Activated CD4-positive, alpha-beta memory T cell treated with anti-CD3 and anti-CD28 coated beads for 36 hours (primary cell): Measurements from ENCODE around the gene CEP162. TPM values are rescaled to one million over a fixed set of nuclear protein-coding genes. Genes with fewer than 3 reads are reported as not detected.
"Not testable (repeated sequence)": the region's sequence is repeated elsewhere in the genome, so short reads cannot be mapped to it uniquely, and the experiment has no call there.

Experiments used
- CTCF ChIA-PET: fragments of 350-600 bp; sonication (Branson Sonifier 250); formaldehyde crosslinking; loops from one replicate; lab custom pipeline; 2021; ENCODE audit warnings: antibody characterized with exemption, inconsistent platforms; lab: Charles Lee
- POLR2A ChIA-PET: fragments of 350-600 bp; sonication (Branson Sonifier 250); formaldehyde crosslinking; loops from one replicate; lab custom pipeline; 2021; ENCODE audit warnings: antibody characterized with exemption; lab: Charles Lee
- DNase-seq: peaks from one replicate; pipeline ENCODE4 v3.0.0-alpha.2; 2020
- H3K27ac Mint-ChIP-seq: one replicate; pipeline ENCODE4 v1.8.0; 2021; ENCODE audit warnings: mixed read lengths
- H3K27me3 Mint-ChIP-seq: one replicate; pipeline ENCODE4 v1.8.0; 2021; ENCODE audit warnings: mixed read lengths
- H3K36me3 Mint-ChIP-seq: one replicate; pipeline ENCODE4 v1.8.0; 2021; ENCODE audit warnings: mixed read lengths
- H3K4me1 Mint-ChIP-seq: one replicate; pipeline ENCODE4 v1.8.0; 2021; ENCODE audit warnings: low read depth, mixed read lengths
- H3K4me3 Mint-ChIP-seq: one replicate; pipeline ENCODE4 v1.8.0; 2021; ENCODE audit warnings: mild to moderate bottlenecking, mixed read lengths
- H3K9me3 Mint-ChIP-seq: one replicate; pipeline ENCODE4 v1.8.0; 2021; ENCODE audit warnings: mixed read lengths
- intact Hi-C: fragments of 100-400 bp; cut with micrococcal nuclease; formaldehyde crosslinking; loops from one replicate; pipeline ENCODE4 v1.15.1; 2023
- total RNA-seq, 2 experiments: library from RNA; stranded (reverse); gene quantifications; one replicate each; pipeline ENCODE4 v1.2.3, GENCODE V29; 2021

Gene CEP162
- total RNA-seq, 2 experiments from 2014 or later = 5.4 to 6.3 TPM

GRCh38 chr6:84105215-84105924, 122.1 kb downstream of the CEP162 start:
- POLR2A ChIA-PET, DNase-seq, CTCF ChIA-PET, H3K9me3 Mint-ChIP-seq, intact Hi-C loops, H3K4me1 Mint-ChIP-seq, H3K4me3 Mint-ChIP-seq, H3K36me3 Mint-ChIP-seq, H3K27ac Mint-ChIP-seq: not testable (repeated sequence)
- H3K27me3 Mint-ChIP-seq = peaks cover 12% of the 10 kb centered on the region

DNA sequence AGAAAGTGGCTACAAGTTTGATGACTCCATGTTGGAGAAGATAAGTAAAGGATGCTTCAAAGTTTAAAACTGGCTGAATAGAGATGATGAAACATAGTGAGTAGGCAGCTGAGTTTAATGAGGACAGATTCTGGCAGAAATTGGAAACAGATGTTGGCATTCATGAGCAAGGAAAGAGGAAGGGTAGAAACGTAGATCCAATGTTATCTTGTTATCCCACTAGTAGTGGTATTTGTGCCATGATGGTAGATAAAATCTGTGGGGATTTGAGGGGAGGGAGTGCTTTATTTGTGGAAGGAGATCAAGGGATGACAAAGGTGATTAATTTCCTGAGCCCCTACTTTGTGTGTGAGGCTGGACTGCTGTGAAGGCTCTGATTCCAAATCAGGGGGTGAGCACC, 124.4 kb downstream of the CEP162 start:
- Mint-ChIP-seq H3K9me3 (no peaks in the 10 kb centered on the region), H3K27ac (no peak overlapping the region), H3K4me3 (no peak overlapping the region), H3K27me3 (peaks cover 12% of the 10 kb centered on the region), H3K36me3 (no peaks in the 10 kb centered on the region), H3K4me1 (no peaks in the 10 kb centered on the region)
- CTCF ChIA-PET = no interaction called here
- DNase-seq = no peak
- intact Hi-C loops = no loop called here
- POLR2A ChIA-PET = no interaction called here

DNA sequence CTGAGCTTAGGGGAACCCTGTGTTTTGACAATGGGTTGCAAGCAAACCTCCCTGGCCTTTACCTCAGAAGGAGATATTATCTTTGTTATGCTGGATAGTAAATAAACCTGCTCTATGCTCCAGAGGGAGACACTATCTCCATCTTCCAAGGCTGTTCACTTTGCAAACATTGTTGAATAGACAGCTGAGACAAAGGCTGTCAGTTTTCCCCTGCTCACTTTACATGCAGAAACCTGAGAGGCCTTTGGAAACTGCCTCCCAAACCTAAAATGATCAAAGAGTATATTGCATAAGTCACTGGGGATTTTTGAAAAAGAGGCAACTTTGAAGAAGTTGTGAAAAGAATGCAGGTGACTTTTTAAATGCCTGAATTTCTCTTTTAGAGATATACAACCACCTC, 132.3 kb downstream of the CEP162 start:
- H3K4me3 Mint-ChIP-seq = no peak overlapping the region
- H3K27me3 Mint-ChIP-seq = peaks cover under 1% of the 10 kb centered on the region
- CTCF ChIA-PET = interaction anchor here (0.6 kb wide), 1 partner anchor 10 kb away, joined by 3 read pairs; no protein-coding TSS in a partner anchor
- no peaks in the 10 kb centered on the region for H3K9me3 Mint-ChIP-seq
- POLR2A ChIA-PET = no interaction called here
- H3K36me3 Mint-ChIP-seq = no peaks in the 10 kb centered on the region
- intact Hi-C loops = no loop called here
- H3K4me1 Mint-ChIP-seq = no peaks in the 10 kb centered on the region
- no peak overlapping the region for H3K27ac Mint-ChIP-seq
- no peak for DNase-seq

- H3K36me3 Mint-ChIP-seq = no peaks in the 10 kb centered on the region
- H3K9me3 Mint-ChIP-seq = no peaks in the 10 kb centered on the region
- no peak overlapping the region for H3K27ac Mint-ChIP-seq
- no peaks in the 10 kb centered on the region for H3K4me1 Mint-ChIP-seq
- peaks cover 2% of the 10 kb centered on the region for H3K27me3 Mint-ChIP-seq
- no peak overlapping the region for H3K4me3 Mint-ChIP-seq
- POLR2A ChIA-PET = no interaction called here
- CTCF ChIA-PET = no interaction called here
- no peak for DNase-seq
- intact Hi-C loops = no loop called here
Measured at GRCh38 chr6:84093441-84094435, 133.7 kb downstream of the CEP162 start.

GRCh38 chr6:84089552-84089951, 137.9 kb downstream of the CEP162 start:
- H3K4me3 Mint-ChIP-seq = no peak overlapping the region
- no peak overlapping the region for H3K27ac Mint-ChIP-seq
- POLR2A ChIA-PET = no interaction called here
- H3K27me3 Mint-ChIP-seq = peaks cover 7% of the 10 kb centered on the region
- no peaks in the 10 kb centered on the region for H3K36me3 Mint-ChIP-seq
- CTCF ChIA-PET = no interaction called here
- DNase-seq = no peak
- no peaks in the 10 kb centered on the region for H3K9me3 Mint-ChIP-seq
- H3K4me1 Mint-ChIP-seq = no peaks in the 10 kb centered on the region
- intact Hi-C loops = no loop called here

- H3K36me3 Mint-ChIP-seq = no peaks in the 10 kb centered on the region
- H3K9me3 Mint-ChIP-seq = no peaks in the 10 kb centered on the region
- no peaks in the 10 kb centered on the region for H3K4me1 Mint-ChIP-seq
- peaks cover 7% of the 10 kb centered on the region for H3K27me3 Mint-ChIP-seq
- no peak overlapping the region for H3K27ac Mint-ChIP-seq
- intact Hi-C loops = no loop called here
- POLR2A ChIA-PET = no interaction called here
- H3K4me3 Mint-ChIP-seq = no peak overlapping the region
- CTCF ChIA-PET = no interaction called here
- no peak for DNase-seq
Measured at GRCh38 chr6:84089081-84089480, 138.4 kb downstream of the CEP162 start.

DNA sequence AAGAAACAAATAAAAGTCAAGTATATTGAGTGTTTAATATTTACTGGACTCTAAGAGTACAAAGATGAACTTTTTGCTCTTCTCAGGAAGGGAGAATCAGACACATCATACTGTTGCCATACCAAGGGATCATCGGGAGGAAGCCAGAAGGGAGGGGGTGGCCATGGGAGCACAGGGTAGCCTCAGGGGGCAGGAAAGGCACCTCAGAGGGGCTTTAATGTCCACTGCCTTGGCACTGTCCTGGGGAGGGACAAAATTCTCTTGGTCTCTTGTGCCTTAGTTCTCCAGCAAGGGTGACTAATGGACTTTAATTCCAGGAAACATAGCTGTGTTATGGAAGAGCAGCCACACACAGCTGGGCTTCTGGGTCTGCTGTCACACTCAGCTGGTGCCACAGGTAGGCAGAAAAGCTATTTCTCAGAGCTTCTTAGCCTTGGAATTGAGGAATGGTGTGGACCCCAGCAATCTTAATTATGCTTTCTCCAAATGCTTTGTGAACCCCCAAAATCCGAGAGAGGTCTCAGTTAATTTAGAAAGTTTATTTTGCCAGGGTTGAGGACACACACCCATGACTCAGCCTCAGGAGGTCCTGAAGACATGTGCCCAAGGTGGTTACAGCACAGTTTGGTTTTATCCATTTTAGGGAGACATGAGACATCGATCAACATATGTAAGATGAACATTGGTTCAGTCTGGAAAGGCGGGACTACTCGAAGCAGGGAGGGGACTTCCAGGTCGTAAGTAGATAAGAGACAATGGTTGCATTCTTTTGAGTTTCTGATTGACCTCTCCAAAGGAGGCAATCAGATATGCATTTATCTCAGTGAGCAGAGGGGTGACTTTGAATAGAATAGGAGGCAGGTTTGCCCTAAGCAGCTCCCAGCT, 140.7 kb downstream of the CEP162 start:
- Mint-ChIP-seq H3K4me3 (no peak overlapping the region), H3K27ac (no peak overlapping the region), H3K4me1 (no peaks in the 10 kb centered on the region), H3K36me3 (no peaks in the 10 kb centered on the region), H3K9me3 (no peaks in the 10 kb centered on the region), H3K27me3 (peaks cover 7% of the 10 kb centered on the region)
- ChIA-PET CTCF (no interaction called here), POLR2A (no interaction called here)
- DNase-seq = no peak
- intact Hi-C loops = no loop called here

GRCh38 chr6:84086056-84086455, 141.4 kb downstream of the CEP162 start:
- POLR2A ChIA-PET = no interaction called here
- CTCF ChIA-PET = no interaction called here
- H3K27me3 Mint-ChIP-seq = peaks cover 7% of the 10 kb centered on the region
- DNase-seq = no peak
- H3K27ac Mint-ChIP-seq = no peak overlapping the region
- H3K4me3 Mint-ChIP-seq = no peak overlapping the region
- no peaks in the 10 kb centered on the region for H3K9me3 Mint-ChIP-seq
- intact Hi-C loops = no loop called here
- no peaks in the 10 kb centered on the region for H3K36me3 Mint-ChIP-seq
- H3K4me1 Mint-ChIP-seq = no peaks in the 10 kb centered on the region

GRCh38 chr6:84084705-84085104, 142.7 kb downstream of the CEP162 start:
- CTCF ChIA-PET = interaction anchor here (0.7 kb wide), 1 partner anchor 11 kb away, joined by 3 read pairs; no protein-coding TSS in a partner anchor
- H3K27ac Mint-ChIP-seq, H3K4me3 Mint-ChIP-seq, intact Hi-C loops, H3K9me3 Mint-ChIP-seq, DNase-seq, H3K27me3 Mint-ChIP-seq, H3K4me1 Mint-ChIP-seq, H3K36me3 Mint-ChIP-seq, POLR2A ChIA-PET: not testable (repeated sequence)

GRCh38 chr6:84082689-84083265, 144.7 kb downstream of the CEP162 start:
- no peaks in the 10 kb centered on the region for H3K4me1 Mint-ChIP-seq
- H3K36me3 Mint-ChIP-seq = no peaks in the 10 kb centered on the region
- no peaks in the 10 kb centered on the region for H3K9me3 Mint-ChIP-seq
- ChIA-PET POLR2A (no interaction called here), CTCF (no interaction called here)
- intact Hi-C loops = no loop called here
- H3K27me3 Mint-ChIP-seq = peaks cover 2% of the 10 kb centered on the region
- no peak for DNase-seq
- H3K4me3 Mint-ChIP-seq = no peak overlapping the region
- H3K27ac Mint-ChIP-seq = no peak overlapping the region

DNA sequence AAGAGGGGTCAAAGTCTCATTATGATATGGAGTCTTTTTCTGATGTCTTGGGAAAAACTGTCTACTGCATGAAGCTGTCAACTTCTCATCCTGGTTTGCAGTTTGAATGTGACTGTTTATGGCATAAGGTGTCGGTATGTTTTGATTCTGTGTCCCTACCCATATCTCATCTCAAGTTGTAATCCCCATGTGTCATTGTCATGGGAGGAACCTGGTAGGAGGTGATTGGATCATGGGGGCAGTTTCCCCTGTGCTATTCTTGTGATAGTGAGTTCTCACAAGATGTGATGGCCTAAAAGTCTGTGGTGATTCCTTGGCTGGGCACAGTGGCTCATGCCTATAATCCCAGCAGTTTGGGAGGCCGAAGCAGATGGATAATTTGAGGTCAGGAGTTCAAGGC, 146.2 kb downstream of the CEP162 start:
- intact Hi-C loops = no loop called here

More for the DNA sequence above, 146.2 kb downstream of the CEP162 start:
- no peak overlapping the region for H3K27ac Mint-ChIP-seq
- DNase-seq = no peak
- peaks cover 2% of the 10 kb centered on the region for H3K27me3 Mint-ChIP-seq
- no peak overlapping the region for H3K4me3 Mint-ChIP-seq
- ChIA-PET CTCF (no interaction called here), POLR2A (no interaction called here)
- no peaks in the 10 kb centered on the region for H3K4me1 Mint-ChIP-seq
- no peaks in the 10 kb centered on the region for H3K9me3 Mint-ChIP-seq
- no peaks in the 10 kb centered on the region for H3K36me3 Mint-ChIP-seq
